HG03571 (cell line): ENCODE measurements around the gene LYVE1.

ENCODE experiments used
- ATAC-seq: cut with Tn5 transposase; IDR thresholded peaks from one replicate; pipeline ENCODE4 v1.9.1; 2021; ENCODE audit not compliant: unreplicated experiment

The LYVE1 gene

DNA sequence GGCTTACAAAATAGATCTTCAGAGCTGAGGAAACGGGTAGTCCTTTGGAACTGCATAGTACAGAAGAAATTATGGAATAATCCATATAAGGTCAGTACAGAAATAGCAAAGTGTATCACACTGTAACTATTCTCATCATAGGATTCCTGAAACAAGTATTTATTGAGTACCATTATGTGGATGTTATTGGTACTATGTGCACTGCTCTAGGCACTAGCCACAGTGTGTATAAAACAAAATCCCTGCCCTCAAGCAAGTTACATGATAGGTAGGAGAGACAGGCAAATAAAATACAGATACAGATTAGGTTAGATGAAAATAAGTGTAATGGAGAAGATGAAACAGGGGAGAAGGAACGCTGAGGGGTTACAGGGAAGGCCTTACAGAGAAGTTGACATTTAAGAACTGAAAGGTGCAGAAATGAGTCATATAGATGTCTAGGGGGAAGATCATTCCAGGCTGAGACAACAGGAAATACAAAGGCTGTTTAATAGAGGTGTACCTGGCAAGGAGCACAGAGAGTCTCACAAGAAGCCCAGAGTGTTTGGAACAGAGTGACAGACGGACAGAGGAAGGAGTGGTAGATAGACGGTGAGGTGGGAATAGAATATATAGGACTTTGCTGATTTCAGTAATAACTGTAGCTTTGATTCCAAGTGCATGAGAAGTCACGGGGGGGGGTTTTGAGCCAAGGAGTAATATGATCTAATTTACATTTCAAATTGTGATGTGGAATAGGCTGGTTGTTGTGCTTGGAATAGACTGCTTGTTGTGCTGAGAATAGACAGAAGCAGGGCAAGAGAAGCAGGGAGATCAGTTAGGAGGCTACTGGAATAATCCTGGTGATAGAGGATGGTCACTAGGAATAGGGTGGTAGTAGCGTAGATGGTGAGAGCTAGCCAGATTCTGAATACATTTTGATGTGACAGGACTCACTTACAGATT lies 41.2 kb downstream of the LYVE1 start:
- ATAC-seq: peak; percentile 68

DNA sequence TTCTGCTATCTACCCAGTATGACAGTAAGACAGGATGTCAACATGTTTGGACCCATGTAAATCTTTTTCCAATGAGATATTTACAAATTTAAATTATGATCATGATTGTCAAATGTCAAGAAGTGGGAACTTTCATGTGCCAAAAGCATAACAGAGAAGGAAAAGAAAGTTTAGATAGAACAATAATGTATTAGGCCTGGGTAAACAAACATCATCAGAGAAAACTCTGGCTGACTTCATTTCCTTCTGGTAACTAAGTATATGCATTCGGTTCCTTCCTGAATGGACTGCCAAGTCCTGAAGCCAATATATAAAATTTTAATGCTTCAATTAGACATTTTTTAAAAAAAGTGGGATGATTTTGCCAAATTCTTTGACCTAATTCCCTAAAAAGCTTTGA lies 44.0 kb downstream of the LYVE1 start:
- ATAC-seq: no peak

DNA sequence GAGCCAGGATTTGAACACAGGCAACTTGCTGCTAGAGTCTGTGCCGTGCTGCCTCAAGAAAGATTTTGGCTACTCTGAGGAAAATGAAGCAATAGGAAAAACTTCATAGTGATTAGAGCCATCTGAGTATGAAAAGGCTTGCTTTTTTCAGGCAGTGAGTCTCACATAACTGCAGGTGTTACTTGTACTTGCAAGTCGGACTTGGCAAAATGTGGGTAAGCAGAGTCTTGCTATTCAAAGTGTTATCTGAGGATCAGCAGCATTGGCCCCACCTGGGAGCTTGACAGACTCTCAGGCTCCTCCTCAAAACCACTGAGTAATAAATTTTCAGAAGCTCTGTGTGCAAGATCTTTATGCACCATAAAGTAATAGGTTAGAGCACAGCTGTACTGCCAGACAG lies 45.5 kb downstream of the LYVE1 start:
- ATAC-seq: no peak

DNA sequence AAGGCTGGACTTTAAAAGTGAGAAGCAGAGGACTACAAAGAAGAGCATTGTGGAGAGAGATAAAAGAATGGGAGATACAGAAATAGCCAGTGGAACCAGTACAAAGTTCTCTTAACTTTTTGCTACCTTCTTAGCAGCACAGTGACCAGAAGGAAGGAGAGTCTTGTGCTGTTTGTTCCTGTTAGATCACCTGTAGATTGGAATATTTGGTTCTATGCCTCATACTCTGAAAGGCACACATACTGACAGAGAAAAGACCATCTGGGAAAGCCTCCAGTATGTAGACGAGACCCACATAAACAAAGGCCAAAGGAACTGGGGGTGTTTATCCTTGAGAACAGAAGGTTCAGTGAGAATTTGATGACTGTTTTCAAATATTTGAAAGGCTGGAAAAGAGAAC lies 46.2 kb downstream of the LYVE1 start:
- no peak for ATAC-seq

DNA sequence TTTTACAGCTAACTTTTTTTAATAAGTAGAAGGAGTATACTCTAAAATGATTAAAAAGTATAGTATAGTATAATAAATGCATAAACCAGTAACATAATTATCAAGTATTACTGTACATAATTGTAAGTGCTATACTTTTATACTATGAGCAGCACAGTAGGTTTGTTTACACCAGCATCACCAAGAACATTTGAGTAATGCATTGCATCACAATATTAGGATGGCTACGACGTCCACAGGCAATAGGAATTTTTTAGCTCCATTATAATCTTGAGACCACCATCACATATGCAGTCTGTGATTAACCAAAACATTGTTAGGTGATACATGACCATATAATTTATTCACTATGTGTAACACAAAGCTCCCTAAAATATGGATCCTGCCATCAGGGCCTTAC lies 47.9 kb downstream of the LYVE1 start:
- ATAC-seq: no peak

DNA sequence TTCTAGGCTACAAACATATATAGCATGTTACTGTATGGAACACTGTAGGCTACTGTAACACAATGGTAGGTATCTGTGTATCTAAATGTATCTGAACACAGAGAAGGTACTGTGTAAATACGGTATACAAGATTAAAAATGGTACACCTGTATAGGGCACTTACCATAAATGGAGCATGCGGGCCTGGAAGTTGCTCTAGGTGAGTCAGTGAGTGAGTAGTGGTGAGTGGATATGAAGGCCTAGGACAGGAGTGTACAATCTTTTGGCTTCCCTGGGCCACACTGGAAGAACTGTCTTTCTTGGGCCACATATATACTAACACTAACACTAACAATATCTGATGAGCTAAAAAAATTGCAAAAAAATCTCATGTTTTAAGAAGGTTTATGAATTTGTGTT lies 48.8 kb downstream of the LYVE1 start:
- no peak for ATAC-seq

DNA sequence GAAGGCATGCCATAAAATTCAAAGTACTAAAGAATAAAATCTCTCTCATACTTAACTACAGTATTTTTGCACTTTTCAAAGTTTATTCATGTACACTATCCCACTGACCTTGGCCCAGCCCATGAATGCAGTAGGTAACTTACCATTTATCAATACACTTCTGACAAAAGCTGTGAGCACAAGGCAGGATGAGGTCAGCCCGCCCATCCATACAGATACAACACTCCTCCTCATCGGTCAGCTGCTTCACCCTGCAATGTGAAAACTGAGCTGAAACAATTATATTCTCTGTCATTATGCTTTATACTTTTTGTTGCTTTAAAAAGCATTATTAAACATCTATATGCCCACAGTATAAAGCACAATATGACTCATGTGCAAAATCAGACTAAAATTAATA lies 49.6 kb downstream of the LYVE1 start:
- ATAC-seq: no peak

DNA sequence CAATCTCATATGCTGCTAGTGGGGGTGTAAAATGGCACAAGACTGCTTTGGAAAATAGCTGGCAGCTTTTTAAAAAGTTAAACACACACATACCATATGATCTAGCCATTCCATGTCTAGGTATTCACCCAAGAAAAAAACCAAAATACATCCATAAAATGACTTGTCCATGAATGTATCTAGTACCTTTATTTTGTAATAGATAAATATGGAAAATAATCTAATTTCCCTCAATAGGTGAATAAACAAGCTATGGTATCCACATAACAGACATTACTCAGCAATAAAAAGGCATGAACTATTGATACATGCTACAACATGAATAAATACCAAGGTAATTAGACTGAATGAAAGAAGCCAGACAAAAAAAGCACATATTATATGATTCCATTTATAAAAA lies 50.3 kb downstream of the LYVE1 start:
- no peak for ATAC-seq

DNA sequence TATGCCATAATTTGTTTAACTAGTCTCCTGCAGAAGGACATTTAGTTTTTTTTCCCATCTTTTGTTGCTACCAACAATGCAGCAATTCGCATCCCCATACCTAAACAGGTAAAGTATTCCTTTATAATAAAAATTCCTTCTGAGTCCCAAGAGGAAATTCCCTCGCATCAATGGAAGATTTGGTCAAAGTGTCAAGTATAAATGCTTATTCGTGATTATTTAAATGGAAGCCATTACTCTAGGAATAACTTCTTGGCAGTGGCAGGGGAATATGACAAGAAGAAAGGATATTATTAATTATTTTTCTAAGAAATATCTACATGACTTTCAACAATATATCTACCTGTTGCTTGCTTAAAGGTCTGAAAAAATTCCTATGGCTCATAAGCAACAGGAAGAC lies 53.0 kb downstream of the LYVE1 start:
- no peak for ATAC-seq

DNA sequence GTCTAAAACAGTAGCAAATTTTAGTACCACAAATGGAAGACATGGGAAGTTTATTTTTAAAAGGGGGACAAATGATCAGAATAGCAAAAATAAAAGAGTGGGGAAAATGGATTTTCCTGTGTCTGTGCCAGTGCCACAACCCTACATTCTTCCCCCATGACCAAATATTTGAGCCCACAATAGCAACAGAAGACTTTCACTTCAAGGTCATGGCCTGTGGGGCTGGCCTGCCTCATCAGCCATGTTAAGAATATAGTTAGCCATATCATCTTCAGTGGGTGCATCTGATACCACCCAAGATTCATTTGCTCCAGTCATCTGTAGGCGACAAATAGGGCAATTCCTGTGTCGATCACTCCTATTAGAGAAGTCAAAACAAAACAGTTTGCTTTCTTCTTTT lies 53.8 kb downstream of the LYVE1 start:
- no peak for ATAC-seq

DNA sequence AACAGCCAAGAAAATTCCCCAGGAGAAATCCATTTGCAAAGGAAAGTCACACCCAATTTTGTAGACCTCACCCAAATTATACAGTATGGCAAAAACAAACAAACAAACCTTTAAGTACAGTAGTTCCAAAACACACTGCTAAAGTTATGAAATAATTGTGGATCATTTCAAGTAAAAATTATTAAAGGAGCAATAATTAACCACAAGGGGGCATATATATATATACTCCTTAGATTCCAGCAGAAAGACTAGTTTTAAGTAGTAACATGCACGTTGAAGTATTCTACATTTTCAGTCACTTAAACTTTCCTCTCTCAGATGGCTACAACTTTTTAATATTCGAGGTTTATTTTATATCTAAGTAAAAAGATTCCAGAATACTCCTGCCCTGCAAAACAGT lies 54.3 kb downstream of the LYVE1 start:
- no peak for ATAC-seq

DNA sequence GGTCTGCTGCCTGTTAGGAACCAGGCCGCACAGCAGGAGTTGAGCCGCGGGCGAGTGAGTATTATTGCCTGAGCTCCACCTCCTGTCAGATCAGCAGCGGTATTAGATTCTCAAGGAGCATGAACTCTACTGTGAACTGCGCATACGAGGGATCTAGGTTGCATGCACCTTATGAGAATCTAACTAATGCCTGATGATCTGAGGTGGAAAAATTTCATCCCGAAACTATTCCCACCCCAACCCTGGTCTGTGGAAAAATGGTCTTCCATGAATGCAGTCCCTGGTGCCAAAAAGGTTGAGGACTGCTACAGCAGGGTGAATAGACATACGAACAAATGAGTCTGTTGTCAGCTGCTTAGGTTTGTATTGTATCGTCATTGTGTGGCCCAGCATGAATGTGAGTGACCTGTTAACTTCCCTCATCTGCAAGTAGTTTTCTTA lies 57.3 kb downstream of the LYVE1 start:
- ATAC-seq: no peak
